Measurements from ENCODE around the gene HDAC4. TPM values are rescaled to one million over a fixed set of nuclear protein-coding genes. Genes with fewer than 3 reads are reported as not detected.

Gene HDAC4
- total and polyA plus RNA-seq, 10 of the 15 experiments (the other 5 are each of a cell fraction or from before 2014, with no cell fraction given) = 0.22 to 15.7 (median 4.8) TPM

DNA sequence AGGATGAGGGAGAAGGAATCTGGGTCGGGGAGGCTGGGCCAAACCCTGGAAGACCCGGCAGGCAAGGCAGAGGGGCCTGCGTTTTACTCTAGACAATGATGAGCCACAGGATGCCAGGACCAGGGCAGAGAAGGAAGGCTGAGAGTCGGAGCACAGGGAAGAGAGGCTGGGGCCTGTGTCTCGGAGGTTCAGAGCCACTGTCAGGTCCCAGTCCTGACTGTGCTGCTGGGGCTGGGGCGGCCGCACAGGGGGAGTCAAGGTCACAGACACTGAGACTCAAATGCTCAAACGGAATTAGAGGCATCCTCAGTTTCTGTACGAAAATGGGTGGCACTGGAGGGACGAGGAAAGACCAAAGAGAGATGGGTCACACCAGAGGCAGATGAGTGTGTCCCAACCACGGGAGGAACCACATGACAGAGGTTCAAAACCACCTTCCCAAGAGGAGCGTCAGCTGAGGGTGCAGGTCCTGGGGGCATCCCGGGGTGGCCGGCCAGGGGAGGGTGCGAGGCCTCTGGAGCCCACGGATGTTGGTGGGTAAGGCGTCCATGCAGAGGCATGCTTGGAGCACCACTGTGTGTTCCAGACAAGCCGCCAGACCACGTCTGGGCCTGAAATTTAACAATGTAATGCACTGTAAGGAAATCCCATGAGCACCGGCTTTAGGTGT is 14.7 kb downstream of the HDAC4 start:
- in situ Hi-C loops (cut with MboI) = no loop called here
- TF ChIP-seq ZNF24 (IDR thresholded peaks at IDR 0.05) (no peak), MYC (IDR thresholded peaks at IDR 0.05; ENCODE audit: insufficient read depth, insufficient read length, insufficient replicate concordance, low read length, severe bottlenecking) (no peak), SRF (IDR thresholded peaks at IDR 0.05; ENCODE audit: low read depth in 2 of 2, low read length in 2 of 2) (no peak), HDGF (IDR thresholded peaks at IDR 0.05) (no peak), E2F8 (IDR thresholded peaks at IDR 0.05; ENCODE audit: low read depth, partially characterized antibody) (no peak), YBX1 (IDR thresholded peaks at IDR 0.05) (no peak), SIN3A (IDR thresholded peaks at IDR 0.05; ENCODE audit: low read depth, low read length) (no peak), SPI1 (IDR thresholded peaks at IDR 0.05; ENCODE audit: borderline replicate concordance, insufficient read depth, low read depth, low read length) (no peak), MAX (IDR thresholded peaks at IDR 0.05; ENCODE audit: low read depth, low read length) (no peak)
- TF ChIP-seq, protein P1, sequence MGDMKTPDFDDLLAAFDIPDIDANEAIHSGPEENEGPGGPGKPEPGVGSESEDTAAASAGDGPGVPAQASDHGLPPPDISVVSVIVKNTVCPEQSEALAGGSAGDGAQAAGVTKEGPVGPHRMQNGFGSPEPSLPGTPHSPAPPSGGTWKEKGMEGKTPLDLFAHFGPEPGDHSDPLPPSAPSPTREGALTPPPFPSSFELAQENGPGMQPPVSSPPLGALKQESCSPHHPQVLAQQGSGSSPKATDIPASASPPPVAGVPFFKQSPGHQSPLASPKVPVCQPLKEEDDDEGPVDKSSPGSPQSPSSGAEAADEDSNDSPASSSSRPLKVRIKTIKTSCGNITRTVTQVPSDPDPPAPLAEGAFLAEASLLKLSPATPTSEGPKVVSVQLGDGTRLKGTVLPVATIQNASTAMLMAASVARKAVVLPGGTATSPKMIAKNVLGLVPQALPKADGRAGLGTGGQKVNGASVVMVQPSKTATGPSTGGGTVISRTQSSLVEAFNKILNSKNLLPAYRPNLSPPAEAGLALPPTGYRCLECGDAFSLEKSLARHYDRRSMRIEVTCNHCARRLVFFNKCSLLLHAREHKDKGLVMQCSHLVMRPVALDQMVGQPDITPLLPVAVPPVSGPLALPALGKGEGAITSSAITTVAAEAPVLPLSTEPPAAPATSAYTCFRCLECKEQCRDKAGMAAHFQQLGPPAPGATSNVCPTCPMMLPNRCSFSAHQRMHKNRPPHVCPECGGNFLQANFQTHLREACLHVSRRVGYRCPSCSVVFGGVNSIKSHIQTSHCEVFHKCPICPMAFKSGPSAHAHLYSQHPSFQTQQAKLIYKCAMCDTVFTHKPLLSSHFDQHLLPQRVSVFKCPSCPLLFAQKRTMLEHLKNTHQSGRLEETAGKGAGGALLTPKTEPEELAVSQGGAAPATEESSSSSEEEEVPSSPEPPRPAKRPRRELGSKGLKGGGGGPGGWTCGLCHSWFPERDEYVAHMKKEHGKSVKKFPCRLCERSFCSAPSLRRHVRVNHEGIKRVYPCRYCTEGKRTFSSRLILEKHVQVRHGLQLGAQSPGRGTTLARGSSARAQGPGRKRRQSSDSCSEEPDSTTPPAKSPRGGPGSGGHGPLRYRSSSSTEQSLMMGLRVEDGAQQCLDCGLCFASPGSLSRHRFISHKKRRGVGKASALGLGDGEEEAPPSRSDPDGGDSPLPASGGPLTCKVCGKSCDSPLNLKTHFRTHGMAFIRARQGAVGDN (IDR thresholded peaks at IDR 0.05) = no peak

More for the DNA sequence above, 14.7 kb downstream of the HDAC4 start:
- Histone ChIP-seq H3K36me3 (ENCODE audit: control insufficient read depth in 2 of 2, insufficient read depth in 2 of 2, low read length in 1 of 2) (no peaks in the 10 kb centered on the region; a peak in 1 of 4 replicates), H3K9me3 (replicated peaks; ENCODE audit: control insufficient read depth, insufficient read depth, low read length) (no peaks in the 10 kb centered on the region; the same call in 2 of the 3 replicates), H3K79me2 (ENCODE audit: control insufficient read depth, insufficient read depth, low read length) (no peaks in the 10 kb centered on the region), H3K27ac (ENCODE audit: control insufficient read depth, insufficient read depth) (no peak overlapping the region), H3K9ac (ENCODE audit: control insufficient read depth, insufficient read depth, low read length) (no peak overlapping the region), H3K4me3 (no peak overlapping the region), H4K20me1 (ENCODE audit: control insufficient read depth, insufficient read depth) (no peaks in the 10 kb centered on the region), H3K27me3 (replicated peaks in 1 of 2; ENCODE audit: control insufficient read depth in 2 of 2, insufficient read depth in 2 of 2, low read length in 1 of 2) (no peaks in the 10 kb centered on the region), H3K4me1 (ENCODE audit: control insufficient read depth, insufficient read depth, low read length) (peaks cover 7% of the 10 kb centered on the region), H2AFZ (ENCODE audit: control insufficient read depth, low read depth, low read length) (no peak overlapping the region), H3K4me2 (ENCODE audit: control insufficient read depth, insufficient read depth) (no peak overlapping the region)
- FAIRE-seq (no peak), ATAC-seq (no peak), DNase-seq (ENCODE audit: low read depth, low spot score) (no peak)
- ChIA-PET CTCF (no interaction called here), POLR2A (no interaction called here), RAD21 (ENCODE audit: unreplicated experiment) (no interaction called here), SMC1A (ENCODE audit: uncharacterized antibody, unreplicated experiment) (no interaction called here)
- intact Hi-C loops (cut with micrococcal nuclease; ENCODE audit: unreplicated experiment) = no loop called here
- WGBS (ENCODE audit: insufficient coverage, insufficient replicate concordance, low lambda C conversion rate, missing lambda C conversion rate) = 88% methylated on average over 20 of the region's 20 CpGs
- BruUV-seq (replicated peaks) = no TSS peak

Measured in GM12878 (cell line).